AG08395 (cell line): ENCODE data around the gene PPP1R15B.

Experiments
- DNase-seq: peaks from one replicate; pipeline ENCODE4 v3.0.0; 2012; ENCODE audit warnings: mixed read lengths, low spot score

Gene PPP1R15B

GRCh38 chr1:204400882-204401510 lies 10.6 kb downstream of the PPP1R15B start:
- DNase-seq, result no peak

GRCh38 chr1:204398197-204399125 lies 13.2 kb downstream of the PPP1R15B start:
- DNase-seq, result peak; percentile 85

GRCh38 chr1:204396015-204396583 lies 15.5 kb downstream of the PPP1R15B start:
- DNase-seq, result no peak

- no peak for DNase-seq
Measured at GRCh38 chr1:204391629-204392028, 20.0 kb downstream of the PPP1R15B start.

GRCh38 chr1:204390751-204391466 lies 20.7 kb downstream of the PPP1R15B start:
- DNase-seq, result no peak

GRCh38 chr1:204385727-204386126 lies 25.9 kb downstream of the PPP1R15B start:
- no peak for DNase-seq

- peak; percentile 90 for DNase-seq
Measured at GRCh38 chr1:204384636-204385352, 26.8 kb downstream of the PPP1R15B start.

- no peak for DNase-seq
Measured at GRCh38 chr1:204383163-204383904, 28.3 kb downstream of the PPP1R15B start.

- DNase-seq, result no peak
Measured at GRCh38 chr1:204382714-204383083, 28.9 kb downstream of the PPP1R15B start.

GRCh38 chr1:204380293-204380831 lies 31.3 kb downstream of the PPP1R15B start:
- no peak for DNase-seq

GRCh38 chr1:204377800-204378668 lies 33.6 kb downstream of the PPP1R15B start:
- DNase-seq, result peak; percentile 25

GRCh38 chr1:204376919-204377799 lies 34.5 kb downstream of the PPP1R15B start:
- no peak for DNase-seq

GRCh38 chr1:204376465-204376864 lies 35.2 kb downstream of the PPP1R15B start:
- no peak for DNase-seq

- DNase-seq, result no peak
Measured at GRCh38 chr1:204373911-204374310, 37.7 kb downstream of the PPP1R15B start.

GRCh38 chr1:204370176-204370575 lies 41.4 kb downstream of the PPP1R15B start:
- no peak for DNase-seq

GRCh38 chr1:204368996-204369726 lies 42.5 kb downstream of the PPP1R15B start:
- no peak for DNase-seq

GRCh38 chr1:204367956-204368355 lies 43.7 kb downstream of the PPP1R15B start:
- no peak for DNase-seq
